ENCODE data around the gene SUCLG1. TPM values are rescaled to one million over a fixed set of nuclear protein-coding genes. Genes with fewer than 3 reads are reported as not detected.

SUCLG1 gene
- polyA plus RNA-seq, 1 experiment: 73.9 TPM

DNA sequence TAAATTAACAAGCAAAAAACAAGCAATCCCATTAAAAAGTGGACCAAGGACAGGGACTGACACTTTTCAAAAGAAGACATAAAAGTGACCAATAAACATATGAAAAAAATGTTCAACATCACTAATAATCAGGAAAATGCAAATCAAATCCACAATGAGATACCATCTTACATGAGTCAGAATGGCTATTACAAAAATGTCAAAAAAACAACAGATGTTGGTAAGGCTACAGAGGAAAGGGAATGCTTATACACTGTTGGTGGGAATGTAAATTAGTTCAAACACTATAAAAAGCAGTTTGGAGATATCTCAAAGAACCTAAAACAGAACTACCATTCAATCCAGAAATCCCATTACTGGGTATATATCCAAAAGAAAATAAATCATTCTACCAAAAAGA lies 78.2 kb downstream of the SUCLG1 start:
- no peaks in the 10 kb centered on the region for H3K9me3 ChIP-seq (ENCODE audit: control insufficient read depth, insufficient read depth, low read length)
- no peak overlapping the region for H3K27ac ChIP-seq (ENCODE audit: low read depth, low read length)
- DNase-seq (ENCODE audit: low read depth, low spot score): no peak
- TF ChIP-seq, protein P1, sequence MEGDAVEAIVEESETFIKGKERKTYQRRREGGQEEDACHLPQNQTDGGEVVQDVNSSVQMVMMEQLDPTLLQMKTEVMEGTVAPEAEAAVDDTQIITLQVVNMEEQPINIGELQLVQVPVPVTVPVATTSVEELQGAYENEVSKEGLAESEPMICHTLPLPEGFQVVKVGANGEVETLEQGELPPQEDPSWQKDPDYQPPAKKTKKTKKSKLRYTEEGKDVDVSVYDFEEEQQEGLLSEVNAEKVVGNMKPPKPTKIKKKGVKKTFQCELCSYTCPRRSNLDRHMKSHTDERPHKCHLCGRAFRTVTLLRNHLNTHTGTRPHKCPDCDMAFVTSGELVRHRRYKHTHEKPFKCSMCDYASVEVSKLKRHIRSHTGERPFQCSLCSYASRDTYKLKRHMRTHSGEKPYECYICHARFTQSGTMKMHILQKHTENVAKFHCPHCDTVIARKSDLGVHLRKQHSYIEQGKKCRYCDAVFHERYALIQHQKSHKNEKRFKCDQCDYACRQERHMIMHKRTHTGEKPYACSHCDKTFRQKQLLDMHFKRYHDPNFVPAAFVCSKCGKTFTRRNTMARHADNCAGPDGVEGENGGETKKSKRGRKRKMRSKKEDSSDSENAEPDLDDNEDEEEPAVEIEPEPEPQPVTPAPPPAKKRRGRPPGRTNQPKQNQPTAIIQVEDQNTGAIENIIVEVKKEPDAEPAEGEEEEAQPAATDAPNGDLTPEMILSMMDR (IDR thresholded peaks at IDR 0.05; ENCODE audit: low read depth, low read length): no peak
- ChIA-PET CTCF (no interaction called here), POLR2A (no interaction called here)
- no peak overlapping the region for H3K4me3 ChIP-seq (ENCODE audit: low read depth, low read length)
- no peaks in the 10 kb centered on the region for H3K27me3 ChIP-seq (ENCODE audit: control insufficient read depth, insufficient read depth, low read length)

DNA sequence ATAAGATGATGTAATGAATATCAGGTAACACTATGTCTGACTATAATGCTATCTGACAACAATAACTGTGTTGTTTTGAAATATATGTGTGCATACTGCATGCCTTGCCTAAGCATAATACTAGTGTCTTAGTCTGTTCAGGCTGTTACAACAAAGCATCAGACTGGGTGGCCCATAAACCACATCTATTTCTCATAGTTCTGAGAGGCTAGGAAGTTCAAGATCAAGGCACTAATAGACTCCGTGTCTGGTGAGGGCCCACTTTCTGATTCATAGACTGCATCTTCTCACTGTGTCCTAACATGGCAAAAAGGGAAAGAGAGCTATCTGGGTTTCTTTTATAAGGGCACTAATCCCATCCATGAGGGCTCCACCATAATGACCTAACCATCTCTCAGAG lies 80.1 kb downstream of the SUCLG1 start:
- TF ChIP-seq, protein P1 (IDR thresholded peaks at IDR 0.05; ENCODE audit: low read depth, low read length): no peak
- no peak for DNase-seq (ENCODE audit: low read depth, low spot score)
- no peak overlapping the region for H3K4me3 ChIP-seq (ENCODE audit: low read depth, low read length)
- no peaks in the 10 kb centered on the region for H3K9me3 ChIP-seq (ENCODE audit: control insufficient read depth, insufficient read depth, low read length)
- ChIA-PET CTCF (no interaction called here), POLR2A (no interaction called here)
- H3K27ac ChIP-seq (ENCODE audit: low read depth, low read length): no peak overlapping the region
- no peaks in the 10 kb centered on the region for H3K27me3 ChIP-seq (ENCODE audit: control insufficient read depth, insufficient read depth, low read length)

DNA sequence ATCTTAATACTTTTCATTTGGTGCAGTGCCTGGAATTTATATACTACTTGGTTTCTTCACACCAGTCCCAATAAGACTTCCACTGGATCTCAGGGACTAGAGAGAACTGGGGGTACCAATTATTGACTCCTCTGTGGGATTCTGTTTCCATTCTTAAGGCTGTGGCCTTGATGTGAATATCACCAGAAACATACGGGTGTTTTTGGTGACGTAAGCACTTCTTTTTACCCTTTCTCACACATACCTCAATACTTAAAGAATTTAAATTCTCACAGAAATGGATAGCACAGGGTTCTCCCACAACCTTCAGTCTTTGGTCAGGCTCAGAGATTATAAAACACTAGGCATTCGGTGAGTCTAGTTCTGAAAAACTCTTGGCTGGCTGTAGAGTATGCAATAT lies 84.1 kb downstream of the SUCLG1 start:
- DNase-seq (ENCODE audit: low read depth, low spot score): no peak
- POLR2A ChIA-PET: no interaction called here
- CTCF ChIA-PET: no interaction called here
- no peaks in the 10 kb centered on the region for H3K27me3 ChIP-seq (ENCODE audit: control insufficient read depth, insufficient read depth, low read length)
- no peaks in the 10 kb centered on the region for H3K9me3 ChIP-seq (ENCODE audit: control insufficient read depth, insufficient read depth, low read length)
- H3K27ac ChIP-seq (ENCODE audit: low read depth, low read length): no peak overlapping the region
- TF ChIP-seq, protein P1 (IDR thresholded peaks at IDR 0.05; ENCODE audit: low read depth, low read length): no peak
- H3K4me3 ChIP-seq (ENCODE audit: low read depth, low read length): no peak overlapping the region

DNA sequence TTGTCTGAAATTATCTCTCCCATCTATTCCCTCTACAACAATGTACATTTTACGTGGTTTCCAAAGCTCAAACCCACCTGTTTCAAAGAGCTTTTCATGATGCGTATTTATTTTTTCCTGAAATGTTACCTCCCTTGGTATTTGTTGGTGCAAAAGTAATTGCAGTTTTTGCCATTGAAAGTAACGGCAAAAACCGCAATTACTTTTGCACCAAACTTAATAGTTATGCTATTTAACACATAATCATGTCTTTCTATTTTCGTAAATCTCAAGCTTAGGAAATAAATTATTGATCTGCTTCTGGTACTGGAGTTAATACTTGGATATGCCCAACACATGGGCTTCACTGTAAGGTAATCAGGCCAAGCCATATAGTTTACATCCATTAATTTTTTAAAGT lies 85.2 kb downstream of the SUCLG1 start:
- no peaks in the 10 kb centered on the region for H3K27me3 ChIP-seq (ENCODE audit: control insufficient read depth, insufficient read depth, low read length)
- POLR2A ChIA-PET: no interaction called here
- no peak overlapping the region for H3K27ac ChIP-seq (ENCODE audit: low read depth, low read length)
- no peak for DNase-seq (ENCODE audit: low read depth, low spot score)
- CTCF ChIA-PET: no interaction called here
- no peaks in the 10 kb centered on the region for H3K9me3 ChIP-seq (ENCODE audit: control insufficient read depth, insufficient read depth, low read length)
- TF ChIP-seq, protein P1 (IDR thresholded peaks at IDR 0.05; ENCODE audit: low read depth, low read length): no peak
- no peak overlapping the region for H3K4me3 ChIP-seq (ENCODE audit: low read depth, low read length)

Other genes starting within 250 kb of the SUCLG1 start
- gene DNAH6, start 57.2 kb upstream of the SUCLG1 start, polyA plus RNA-seq (2011; rRNA removed): 0.02 and 0.05 TPM in 2 replicates

Measured in AG04450 (cell line).